B cell (primary cell): ENCODE measurements around the gene SPPL3.

Experiments
- EZH2 ChIP-seq: IDR thresholded peaks from 2 replicates; pipeline ENCODE4 v1.6.1; 2012; ENCODE audit warnings: borderline replicate concordance, low read depth, mild to moderate bottlenecking, moderate library complexity, low read length; ENCODE audit not compliant: insufficient read depth, poor library complexity, severe bottlenecking
- TF ChIP-seq, protein P1 (sequence below): fragments of 200-600 bp; IDR thresholded peaks from one replicate; pipeline ENCODE4 v1.8.0; 2022; ENCODE audit warnings: antibody characterized with exemption, mild to moderate bottlenecking

DNA sequence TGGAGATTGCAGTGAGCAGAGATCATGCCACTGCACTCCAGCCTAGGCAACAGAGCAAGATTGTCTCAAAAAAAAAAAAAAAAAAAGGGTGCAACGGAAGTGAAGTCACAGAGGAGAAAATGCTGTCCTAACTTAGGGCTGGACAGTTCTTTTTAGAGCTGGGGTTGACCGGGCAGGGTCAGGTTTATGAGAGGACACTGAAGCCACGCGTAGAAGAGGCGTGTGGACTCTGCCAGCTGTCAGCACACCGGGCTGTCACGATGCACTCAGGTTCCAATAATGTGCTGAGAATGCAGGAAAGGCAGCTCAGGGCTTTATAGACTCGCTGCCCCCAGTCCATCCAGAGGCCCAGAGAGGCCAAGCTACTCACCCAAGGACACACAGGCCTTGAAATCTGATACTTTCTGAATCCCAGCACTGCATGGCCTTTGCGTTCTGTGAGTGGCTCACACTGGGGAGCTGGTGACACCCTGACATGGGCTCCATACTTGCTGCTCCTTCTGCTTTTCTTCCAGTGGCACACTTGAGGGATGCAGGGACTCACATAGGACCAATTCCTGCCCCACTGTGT, 28.9 kb upstream of the SPPL3 start:
- TF ChIP-seq, protein P1, sequence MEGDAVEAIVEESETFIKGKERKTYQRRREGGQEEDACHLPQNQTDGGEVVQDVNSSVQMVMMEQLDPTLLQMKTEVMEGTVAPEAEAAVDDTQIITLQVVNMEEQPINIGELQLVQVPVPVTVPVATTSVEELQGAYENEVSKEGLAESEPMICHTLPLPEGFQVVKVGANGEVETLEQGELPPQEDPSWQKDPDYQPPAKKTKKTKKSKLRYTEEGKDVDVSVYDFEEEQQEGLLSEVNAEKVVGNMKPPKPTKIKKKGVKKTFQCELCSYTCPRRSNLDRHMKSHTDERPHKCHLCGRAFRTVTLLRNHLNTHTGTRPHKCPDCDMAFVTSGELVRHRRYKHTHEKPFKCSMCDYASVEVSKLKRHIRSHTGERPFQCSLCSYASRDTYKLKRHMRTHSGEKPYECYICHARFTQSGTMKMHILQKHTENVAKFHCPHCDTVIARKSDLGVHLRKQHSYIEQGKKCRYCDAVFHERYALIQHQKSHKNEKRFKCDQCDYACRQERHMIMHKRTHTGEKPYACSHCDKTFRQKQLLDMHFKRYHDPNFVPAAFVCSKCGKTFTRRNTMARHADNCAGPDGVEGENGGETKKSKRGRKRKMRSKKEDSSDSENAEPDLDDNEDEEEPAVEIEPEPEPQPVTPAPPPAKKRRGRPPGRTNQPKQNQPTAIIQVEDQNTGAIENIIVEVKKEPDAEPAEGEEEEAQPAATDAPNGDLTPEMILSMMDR, result no peak
- no peak for TF ChIP-seq EZH2
